Measurements from ENCODE around the gene STH.

Gene STH

GRCh38 chr17:45979137-45979536, 19.9 kb upstream of the STH start:
- Histone ChIP-seq H4K20me1 (peaks cover 0 to 7% (median 0%) of the 10 kb centered on the region in 11 experiments; a peak in 2 of 22 replicates), H3K27me3 (no peaks in the 10 kb centered on the region), H3K27ac (no peak overlapping the region), H3K4me2 (no peak overlapping the region), H3K9ac (no peak overlapping the region), H3K9me3 (replicated peaks in 1 of 11) (no peaks in the 10 kb centered on the region), H3K36me3 (no peaks in the 10 kb centered on the region), H3K4me3 (no peak overlapping the region), H3K4me1 (peaks cover 23 to 41% (median 37%) of the 10 kb centered on the region in 10 experiments)
- no peak for TF ChIP-seq Cebpa-rat (IDR thresholded peaks at IDR 0.05)

- no peak overlapping the region for H3K9ac ChIP-seq
- H3K4me1 ChIP-seq = peaks cover 7 to 24% (median 20%) of the 10 kb centered on the region in 10 experiments
- H4K20me1 ChIP-seq = peaks cover 0 to 6% (median 0%) of the 10 kb centered on the region in 11 experiments; a peak in 1 of 22 replicates
- H3K27ac ChIP-seq = no peak overlapping the region
- no peak for TF ChIP-seq Cebpa-rat (IDR thresholded peaks at IDR 0.05)
- H3K4me2 ChIP-seq = no peak overlapping the region
- H3K36me3 ChIP-seq = no peaks in the 10 kb centered on the region
- H3K9me3 ChIP-seq (replicated peaks in 1 of 11) = no peaks in the 10 kb centered on the region
- no peaks in the 10 kb centered on the region for H3K27me3 ChIP-seq
- no peak overlapping the region for H3K4me3 ChIP-seq
Observed at GRCh38 chr17:45980855-45981254, 18.2 kb upstream of the STH start.

DNA sequence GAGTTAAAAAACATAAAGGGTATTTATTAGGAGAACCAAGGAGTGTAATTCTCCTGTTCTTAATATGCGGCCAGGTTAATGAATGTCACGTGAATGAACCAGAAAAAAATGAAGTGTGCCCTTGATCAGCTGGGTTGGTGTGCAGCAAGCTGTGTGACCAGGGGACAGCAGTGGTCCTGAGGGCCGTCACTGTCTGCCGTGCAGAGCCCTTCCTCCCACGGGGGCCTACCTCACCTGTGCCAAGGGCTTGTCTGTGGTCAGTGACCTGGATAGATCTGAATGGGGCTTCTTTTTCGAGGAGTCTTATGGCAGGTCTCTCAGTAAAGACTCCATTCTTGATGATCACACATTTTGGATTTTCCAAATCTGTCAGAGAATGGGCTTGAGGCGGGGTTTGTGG, 17.7 kb upstream of the STH start:
- Histone ChIP-seq H3K36me3 (no peaks in the 10 kb centered on the region), H3K9me3 (replicated peaks in 1 of 11) (no peaks in the 10 kb centered on the region), H3K4me3 (no peak overlapping the region), H3K27ac (no peak overlapping the region), H4K20me1 (0 out of 22 replicates have a peak, but pooled peaks cover 0 to 6% (median 0%) of the 10 kb centered on the region in 11 experiments), H3K4me2 (no peak overlapping the region), H3K4me1 (peaks cover 3 to 20% (median 16%) of the 10 kb centered on the region in 10 experiments), H3K9ac (no peak overlapping the region), H3K27me3 (no peaks in the 10 kb centered on the region)
- no peak for TF ChIP-seq Cebpa-rat (IDR thresholded peaks at IDR 0.05)

- Histone ChIP-seq H4K20me1 (0 out of 22 replicates have a peak, but pooled peaks cover 0 to 6% (median 0%) of the 10 kb centered on the region in 11 experiments), H3K9ac (no peak overlapping the region), H3K27ac (no peak overlapping the region), H3K4me2 (no peak overlapping the region), H3K4me3 (no peak overlapping the region), H3K9me3 (replicated peaks in 1 of 11) (no peaks in the 10 kb centered on the region), H3K27me3 (no peaks in the 10 kb centered on the region), H3K4me1 (peaks cover 0 to 10% (median 2%) of the 10 kb centered on the region in 10 experiments; a peak in 7 of 20 replicates), H3K36me3 (no peaks in the 10 kb centered on the region)
- no peak for TF ChIP-seq Cebpa-rat (IDR thresholded peaks at IDR 0.05)
Observed at GRCh38 chr17:45982791-45983613, 16.0 kb upstream of the STH start.

GRCh38 chr17:45983614-45984310, 15.3 kb upstream of the STH start:
- Histone ChIP-seq H3K9ac (no peak overlapping the region), H3K9me3 (replicated peaks in 1 of 11) (no peaks in the 10 kb centered on the region), H3K27ac (no peak overlapping the region), H3K4me3 (no peak overlapping the region), H3K4me1 (peaks cover 0 to 10% (median 0%) of the 10 kb centered on the region in 10 experiments; a peak in 6 of 20 replicates), H3K36me3 (no peaks in the 10 kb centered on the region), H4K20me1 (0 out of 22 replicates have a peak, but pooled peaks cover 0 to 6% (median 0%) of the 10 kb centered on the region in 11 experiments), H3K27me3 (no peaks in the 10 kb centered on the region), H3K4me2 (no peak overlapping the region)
- no peak for TF ChIP-seq Cebpa-rat (IDR thresholded peaks at IDR 0.05)

DNA sequence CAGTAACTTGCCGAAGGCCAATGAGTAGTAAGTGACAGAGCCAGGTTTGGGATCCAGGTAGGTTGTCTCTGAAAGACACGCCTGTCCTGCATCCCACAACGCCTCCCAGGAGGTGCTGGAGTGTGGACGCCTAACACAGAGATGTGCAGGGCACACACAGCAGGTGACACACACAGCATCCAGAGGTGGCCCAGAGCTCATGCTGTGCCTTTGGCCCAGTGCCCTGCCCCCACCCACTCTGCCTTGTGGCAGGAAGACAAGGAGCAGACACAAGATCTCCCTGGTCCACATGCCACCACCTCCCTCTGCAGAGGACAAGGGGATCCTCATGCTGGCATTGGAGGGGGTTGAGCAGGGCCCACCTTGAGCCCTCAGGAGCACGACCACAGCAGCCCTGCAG, 14.7 kb upstream of the STH start:
- Histone ChIP-seq H4K20me1 (0 out of 22 replicates have a peak, but pooled peaks cover 0 to 6% (median 0%) of the 10 kb centered on the region in 11 experiments), H3K4me2 (no peak overlapping the region), H3K36me3 (no peaks in the 10 kb centered on the region), H3K27ac (no peak overlapping the region), H3K4me3 (no peak overlapping the region), H3K9ac (no peak overlapping the region), H3K27me3 (no peaks in the 10 kb centered on the region), H3K9me3 (replicated peaks in 1 of 11) (no peaks in the 10 kb centered on the region), H3K4me1 (peaks cover 0 to 10% (median 0%) of the 10 kb centered on the region in 10 experiments; a peak in 6 of 20 replicates)
- TF ChIP-seq Cebpa-rat (IDR thresholded peaks at IDR 0.05) = no peak

DNA sequence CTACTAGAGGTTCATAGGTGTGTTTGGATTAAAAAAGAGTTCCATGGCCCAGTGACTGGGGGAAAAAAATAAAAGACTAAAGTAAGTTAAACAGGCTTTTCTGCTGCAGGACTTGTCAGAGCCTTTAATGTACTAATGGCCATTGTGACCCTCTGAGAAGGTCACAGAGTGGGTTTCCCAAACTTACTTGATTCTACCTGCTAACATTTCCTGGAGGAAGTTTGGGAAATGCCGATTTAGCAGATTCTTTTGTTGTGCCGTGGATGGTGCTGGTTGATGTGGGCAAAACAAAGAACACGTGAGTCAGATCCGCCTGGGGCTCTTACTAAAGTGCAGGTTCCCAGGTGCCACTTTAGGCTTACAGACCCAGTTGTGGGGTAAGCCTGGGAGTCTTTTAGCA, 13.6 kb upstream of the STH start:
- no peak for TF ChIP-seq Cebpa-rat (IDR thresholded peaks at IDR 0.05)

DNA sequence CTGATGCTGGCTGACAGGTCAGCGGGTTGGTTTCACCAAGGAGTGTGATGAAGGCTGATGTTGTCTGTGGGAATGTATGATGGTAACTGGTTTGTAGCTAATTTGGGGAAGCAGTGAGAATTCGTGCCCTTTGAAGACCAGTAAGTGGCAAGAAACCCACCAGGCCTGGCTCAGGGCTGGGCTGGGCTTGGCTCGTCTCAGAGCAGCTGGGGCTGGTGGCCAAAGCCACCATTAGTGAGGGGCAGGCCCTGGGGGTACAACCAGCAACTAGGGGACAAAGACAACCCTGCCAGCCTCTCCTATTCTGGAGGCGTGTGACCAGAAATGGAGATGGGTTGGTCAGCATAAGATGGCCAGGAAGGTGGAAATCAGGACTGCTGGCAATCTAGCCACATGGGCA, 13.0 kb upstream of the STH start:
- Histone ChIP-seq H3K27me3 (no peaks in the 10 kb centered on the region), H3K9me3 (replicated peaks in 1 of 11) (0 out of 22 replicates have a peak, but pooled peaks cover 0 to 7% (median 0%) of the 10 kb centered on the region in 11 experiments)
- TF ChIP-seq Cebpa-rat (IDR thresholded peaks at IDR 0.05) = no peak

More for the DNA sequence above, 13.6 kb upstream of the STH start:
- Histone ChIP-seq H3K9ac (no peak overlapping the region), H3K27me3 (no peaks in the 10 kb centered on the region), H3K4me1 (peaks cover 0 to 10% (median 0%) of the 10 kb centered on the region in 10 experiments; a peak in 6 of 20 replicates), H3K27ac (no peak overlapping the region), H3K36me3 (no peaks in the 10 kb centered on the region), H4K20me1 (0 out of 22 replicates have a peak, but pooled peaks cover 0 to 6% (median 0%) of the 10 kb centered on the region in 11 experiments), H3K4me3 (no peak overlapping the region), H3K4me2 (no peak overlapping the region), H3K9me3 (replicated peaks in 1 of 11) (0 out of 22 replicates have a peak, but pooled peaks cover 0 to 7% (median 0%) of the 10 kb centered on the region in 11 experiments)

DNA sequence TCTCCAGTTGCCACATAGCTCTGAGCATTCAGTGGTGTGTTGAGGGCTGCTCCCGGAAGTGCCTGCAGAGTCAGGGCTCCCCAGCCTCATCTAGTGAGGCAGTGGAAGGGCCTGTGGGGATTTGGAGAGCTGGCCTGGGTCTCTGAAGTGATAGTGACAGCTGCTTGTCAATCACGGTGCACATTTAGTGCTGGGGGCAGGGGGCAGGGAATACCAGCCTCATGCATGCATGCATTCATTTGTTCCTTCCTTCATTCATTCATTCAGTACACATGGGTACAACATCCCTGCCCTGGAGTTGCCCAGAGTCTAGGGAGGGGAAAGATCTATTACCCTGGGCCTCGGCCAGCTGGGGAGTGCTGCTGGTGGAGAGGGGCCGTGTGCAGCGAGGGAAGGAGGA, 11.3 kb upstream of the STH start:
- TF ChIP-seq Cebpa-rat (IDR thresholded peaks at IDR 0.05) = no peak
- 0 out of 22 replicates have a peak, but pooled peaks cover 0 to 7% (median 0%) of the 10 kb centered on the region in 11 experiments for H3K9me3 ChIP-seq (replicated peaks in 1 of 11)

More for the DNA sequence above, 13.0 kb upstream of the STH start:
- no peak overlapping the region for H3K4me3 ChIP-seq
- no peaks in the 10 kb centered on the region for H3K36me3 ChIP-seq
- H3K9ac ChIP-seq = no peak overlapping the region
- peaks cover 0 to 14% (median 2%) of the 10 kb centered on the region in 10 experiments; a peak in 7 of 20 replicates for H3K4me1 ChIP-seq
- H3K27ac ChIP-seq = no peak overlapping the region
- H4K20me1 ChIP-seq = 0 out of 22 replicates have a peak, but pooled peaks cover 0 to 6% (median 0%) of the 10 kb centered on the region in 11 experiments
- no peak overlapping the region for H3K4me2 ChIP-seq

More for the DNA sequence above, 11.3 kb upstream of the STH start:
- Histone ChIP-seq H3K27ac (no peak overlapping the region), H3K4me2 (peak overlapping the region in 2 of 11 experiments; percentile 10 to 30; a peak in 2 of 22 replicates), H3K27me3 (no peaks in the 10 kb centered on the region), H4K20me1 (0 out of 22 replicates have a peak, but pooled peaks cover 0 to 6% (median 0%) of the 10 kb centered on the region in 11 experiments), H3K4me1 (peaks cover 0 to 16% (median 2%) of the 10 kb centered on the region in 10 experiments; a peak in 7 of 20 replicates), H3K36me3 (no peaks in the 10 kb centered on the region), H3K4me3 (no peak overlapping the region), H3K9ac (no peak overlapping the region)
